Thoracic aorta (tissue), 2 donors: ENCODE measurements around the gene VAPB. TPM values are rescaled to one million over a fixed set of nuclear protein-coding genes. Genes with fewer than 3 reads are reported as not detected.

Experiments
- ATAC-seq: fragments of 150-250 bp; one replicate; pipeline ENCODE4 v1.8.0; 2017; ENCODE audit warnings: low read depth; ENCODE audit not compliant: insufficient number of reproducible peaks, low FRiP score
- DNase-seq: peaks from one replicate; pipeline ENCODE4 v3.0.0-alpha.2; 2020; ENCODE audit warnings: low spot score
- H3K27ac ChIP-seq, 2 donors: fragments of 200-600 bp; sonication (generic); 1 replicate in 1 of 2; 2 replicates in 1 of 2; pipeline ENCODE4 v1.5.1; 2016; ENCODE audit warnings: mild to moderate bottlenecking in 2 of 2, moderate library complexity in 2 of 2
- H3K27me3 ChIP-seq: fragments of 200-600 bp; sonication (generic); replicated peaks from 2 replicates; pipeline ENCODE4 v1.6.0; 2016; ENCODE audit warnings: mild to moderate bottlenecking; ENCODE audit not compliant: insufficient read depth
- H3K36me3 ChIP-seq: fragments of 200-600 bp; sonication (generic); one replicate; pipeline ENCODE4 v1.5.1; 2016
- H3K4me1 ChIP-seq, 2 donors: fragments of 200-600 bp; sonication (generic); 1 replicate in 1 of 2; 2 replicates in 1 of 2; pipeline versions ENCODE4 v1.5.1 to v1.6.0; 2016; ENCODE audit warnings: low read depth in 2 of 2, mild to moderate bottlenecking in 1 of 2; ENCODE audit not compliant: control insufficient read depth in 1 of 2
- H3K4me3 ChIP-seq: fragments of 200-600 bp; sonication (generic); 2 replicates; pipeline ENCODE4 v1.5.1; 2016; ENCODE audit warnings: mild to moderate bottlenecking
- H3K9me3 ChIP-seq: fragments of 200-600 bp; sonication (generic); 2 replicates; pipeline ENCODE4 v1.5.1; 2016
- CTCF ChIP-seq: fragments of 200-600 bp; sonication (generic); IDR thresholded peaks from one replicate; pipeline ENCODE4 v1.5.1; 2019; ENCODE audit warnings: antibody characterized with exemption
- total RNA-seq, 2 donors: library from RNA; depleted of rRNA; stranded (reverse); fragments of >200 nt; gene quantifications; one replicate each; pipeline versions ENCODE4 v1.1.0 to v1.2.3, GENCODE V29; 2016

Gene VAPB
- total RNA-seq, 2 donors from 2014 or later: 21.5 to 32.8 TPM

- Histone ChIP-seq H3K9me3 (no peaks in the 10 kb centered on the region), H3K27ac (no peak overlapping the region), H3K4me3 (no peak overlapping the region), H3K4me1 (peaks cover 6 to 21% of the 10 kb centered on the region in 2 donors), H3K36me3 (no peaks in the 10 kb centered on the region), H3K27me3 (no peaks in the 10 kb centered on the region)
- no peak for ATAC-seq
- TF ChIP-seq CTCF: no peak
- DNase-seq: no peak
These were observed 10.9 kb downstream of the VAPB start for GRCh38 chr20:58399926-58400325.

DNA sequence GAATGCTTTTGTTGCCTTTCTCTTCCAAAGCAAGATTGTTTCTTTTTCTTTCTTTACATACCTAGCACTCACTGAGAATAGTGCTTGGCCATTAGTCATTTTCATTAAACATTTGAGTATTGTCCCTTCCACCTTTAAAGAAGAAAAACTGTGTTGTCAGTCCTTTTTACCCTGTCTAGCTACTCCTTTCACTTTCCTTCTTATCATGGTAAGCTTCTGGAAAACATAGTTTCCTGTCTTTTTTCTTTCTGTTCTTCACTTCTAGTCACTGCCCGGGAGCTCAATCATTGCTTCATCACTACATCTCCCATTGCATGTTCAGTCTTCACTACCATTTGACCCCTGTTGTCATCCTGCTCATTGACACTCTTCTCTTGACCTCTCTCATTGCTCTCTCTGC, 12.1 kb downstream of the VAPB start:
- H3K4me1 ChIP-seq: peaks cover 6 to 21% of the 10 kb centered on the region in 2 donors
- no peak overlapping the region for H3K4me3 ChIP-seq
- DNase-seq (no peak), ATAC-seq (no peak)
- H3K36me3 ChIP-seq: no peaks in the 10 kb centered on the region
- no peaks in the 10 kb centered on the region for H3K9me3 ChIP-seq
- no peak overlapping the region for H3K27ac ChIP-seq
- no peak for TF ChIP-seq CTCF
- no peaks in the 10 kb centered on the region for H3K27me3 ChIP-seq

DNA sequence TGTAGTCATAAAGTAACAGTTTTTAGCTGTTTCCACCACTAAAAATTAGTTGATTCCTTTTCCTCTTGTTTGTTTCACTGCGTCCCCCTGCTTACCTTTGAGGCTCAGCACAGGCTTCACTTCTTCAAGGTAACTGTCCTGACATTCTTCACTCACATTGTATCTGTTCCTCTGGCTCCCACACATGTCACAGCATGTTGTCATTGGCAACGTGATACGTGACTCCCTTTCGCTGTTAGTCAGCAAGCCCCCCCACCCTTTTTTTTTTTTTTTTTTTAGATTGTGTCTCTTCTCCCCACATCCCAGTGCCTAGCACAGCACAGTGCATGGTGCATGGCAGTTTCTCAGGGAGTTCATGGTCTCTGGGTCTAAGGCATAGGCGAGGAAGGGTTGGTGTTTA, 13.3 kb downstream of the VAPB start:
- Histone ChIP-seq H3K4me3 (no peak overlapping the region), H3K27ac (no peak overlapping the region), H3K27me3 (no peaks in the 10 kb centered on the region), H3K9me3 (no peaks in the 10 kb centered on the region), H3K4me1 (peaks cover 8 to 30% of the 10 kb centered on the region in 2 donors), H3K36me3 (no peaks in the 10 kb centered on the region)
- no peak for ATAC-seq
- DNase-seq: no peak
- no peak for TF ChIP-seq CTCF

DNA sequence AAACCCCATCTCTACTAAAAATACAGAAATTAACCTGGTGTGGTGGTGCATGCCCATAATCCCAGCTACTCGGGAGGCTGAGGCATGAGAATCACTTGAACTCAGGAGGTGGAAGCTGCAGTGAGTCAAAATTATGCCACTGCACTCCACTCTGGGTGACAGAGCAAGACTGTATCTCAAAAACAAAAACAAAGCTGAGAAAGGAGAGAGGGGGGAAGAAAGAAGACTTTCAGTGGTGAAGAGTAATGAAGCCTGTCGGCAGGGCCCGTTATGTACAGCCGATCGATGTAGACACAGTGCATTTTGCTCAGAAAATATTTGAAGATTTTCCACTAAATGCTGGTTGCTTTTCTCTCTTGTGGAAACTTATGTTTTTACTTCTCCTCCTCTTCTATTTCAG, 13.8 kb downstream of the VAPB start:
- DNase-seq (no peak), ATAC-seq (no peak)
- H3K36me3 ChIP-seq: no peaks in the 10 kb centered on the region
- no peak overlapping the region for H3K27ac ChIP-seq
- H3K4me1 ChIP-seq: peaks cover 13 to 35% of the 10 kb centered on the region in 2 donors
- H3K27me3 ChIP-seq: no peaks in the 10 kb centered on the region
- TF ChIP-seq CTCF: no peak
- no peaks in the 10 kb centered on the region for H3K9me3 ChIP-seq
- H3K4me3 ChIP-seq: no peak overlapping the region

DNA sequence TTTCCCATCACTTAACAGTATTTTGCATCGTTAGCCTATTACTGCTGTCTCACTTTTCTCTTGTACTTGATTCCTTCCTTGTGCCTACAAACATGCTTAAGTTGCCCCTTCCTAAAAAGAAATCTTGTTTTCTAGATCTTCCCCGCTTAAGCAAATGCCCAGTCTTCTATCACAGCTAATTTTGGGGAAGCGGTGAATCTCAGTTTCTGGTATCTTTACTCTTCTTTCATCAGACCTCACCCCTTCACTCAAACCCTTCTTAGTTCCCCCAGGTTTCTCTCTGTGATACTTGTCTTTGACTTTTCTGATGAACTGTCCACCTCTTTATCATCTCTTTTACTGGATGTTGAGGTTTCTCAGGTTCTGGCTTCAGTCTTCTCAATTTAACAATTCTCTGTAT, 14.2 kb downstream of the VAPB start:
- DNase-seq: no peak
- Histone ChIP-seq H3K27me3 (no peaks in the 10 kb centered on the region), H3K36me3 (no peaks in the 10 kb centered on the region), H3K4me1 (peaks cover 14 to 40% of the 10 kb centered on the region in 2 donors), H3K9me3 (no peaks in the 10 kb centered on the region), H3K27ac (no peak overlapping the region), H3K4me3 (no peak overlapping the region)
- TF ChIP-seq CTCF: no peak
- ATAC-seq: no peak
